Calu3 (cell line): Measurements from ENCODE around the gene CPT1C. TPM values are rescaled to one million over a fixed set of nuclear protein-coding genes. Genes with fewer than 3 reads are reported as not detected.

Experiments used
- BruUV-seq: library from RNA; stranded (reverse); fragments of 400-500 nt; replicated peaks from 2 replicates; lab custom pipeline; 2021; lab: Mats Ljungman, UMichigan
- CTCF ChIA-PET: fragments of 300-600 bp; sonication (Branson Sonifier 250); formaldehyde crosslinking; loops from one replicate; lab custom pipeline; 2022; ENCODE audit warnings: antibody characterized with exemption; lab: Charles Lee
- DNase-seq: peaks from one replicate; pipeline ENCODE4 v3.0.0; 2022
- H3K27ac Mint-ChIP-seq: one replicate; pipeline ENCODE4 v1.8.0; 2022; ENCODE audit warnings: mixed read lengths; ENCODE audit not compliant: unreplicated experiment
- H3K27me3 Mint-ChIP-seq: one replicate; pipeline ENCODE4 v1.8.0; 2022; ENCODE audit warnings: mixed read lengths; ENCODE audit not compliant: unreplicated experiment
- H3K36me3 Mint-ChIP-seq: one replicate; pipeline ENCODE4 v1.8.0; 2022; ENCODE audit warnings: mild to moderate bottlenecking, moderate library complexity, mixed read lengths; ENCODE audit not compliant: insufficient read depth, unreplicated experiment
- H3K4me1 Mint-ChIP-seq: one replicate; pipeline ENCODE4 v1.8.0; 2022; ENCODE audit warnings: mild to moderate bottlenecking, low read depth, mixed read lengths; ENCODE audit not compliant: unreplicated experiment
- H3K4me3 Mint-ChIP-seq: one replicate; pipeline ENCODE4 v1.8.0; 2022; ENCODE audit warnings: mild to moderate bottlenecking, low read depth, moderate library complexity, mixed read lengths; ENCODE audit not compliant: unreplicated experiment
- H3K9me3 Mint-ChIP-seq: one replicate; pipeline ENCODE4 v1.8.0; 2022; ENCODE audit warnings: low read depth, mixed read lengths; ENCODE audit not compliant: unreplicated experiment
- CTCF ChIP-seq: fragments of 200-600 bp; IDR thresholded peaks from one replicate; pipeline ENCODE4 v1.8.0; 2022; ENCODE audit warnings: antibody characterized with exemption; ENCODE audit not compliant: unreplicated experiment
- intact Hi-C: fragments of 100-400 bp; cut with micrococcal nuclease; formaldehyde crosslinking; loops from one replicate; pipeline ENCODE4 v1.10.0; 2022; ENCODE audit not compliant: unreplicated experiment
- total RNA-seq: library from RNA; stranded (reverse); gene quantifications from 2 replicates; pipeline ENCODE4 v1.2.3, GENCODE V29; 2022

Gene CPT1C
- total RNA-seq, 1 experiment from 2014 or later = 0.57 TPM

GRCh38 chr19:49655570-49656455, 35.1 kb upstream of the CPT1C start:
- Mint-ChIP-seq H3K9me3 (no peaks in the 10 kb centered on the region), H3K4me3 (no peak overlapping the region), H3K4me1 (no peaks in the 10 kb centered on the region), H3K27ac (no peak overlapping the region), H3K36me3 (peaks cover 90% of the 10 kb centered on the region), H3K27me3 (no peaks in the 10 kb centered on the region)
- DNase-seq = no peak
- no TSS peak for BruUV-seq
- TF ChIP-seq CTCF = no peak
- intact Hi-C loops = no loop called here
- CTCF ChIA-PET = interaction anchor here (0.5 to 0.7 kb wide), 2 partner anchors 9 to 110 kb away, joined by 4 to 7 read pairs; no protein-coding TSS in a partner anchor

GRCh38 chr19:49656456-49657109, 34.3 kb upstream of the CPT1C start:
- no peak for TF ChIP-seq CTCF
- Mint-ChIP-seq H3K9me3 (no peaks in the 10 kb centered on the region), H3K36me3 (peaks cover 90% of the 10 kb centered on the region), H3K4me3 (no peak overlapping the region), H3K27ac (no peak overlapping the region), H3K4me1 (no peaks in the 10 kb centered on the region), H3K27me3 (no peaks in the 10 kb centered on the region)
- intact Hi-C loops = no loop called here
- no peak for DNase-seq
- BruUV-seq = no TSS peak
- CTCF ChIA-PET = no interaction called here

- H3K27me3 Mint-ChIP-seq = no peaks in the 10 kb centered on the region
- BruUV-seq = no TSS peak
- no peaks in the 10 kb centered on the region for H3K4me1 Mint-ChIP-seq
- TF ChIP-seq CTCF = no peak
- intact Hi-C loops = no loop called here
- H3K36me3 Mint-ChIP-seq = peaks cover 94% of the 10 kb centered on the region
- no peaks in the 10 kb centered on the region for H3K9me3 Mint-ChIP-seq
- no peak overlapping the region for H3K4me3 Mint-ChIP-seq
- DNase-seq = no peak
- H3K27ac Mint-ChIP-seq = no peak overlapping the region
- CTCF ChIA-PET = no interaction called here
Observed at GRCh38 chr19:49657493-49658138, 33.3 kb upstream of the CPT1C start.

DNA sequence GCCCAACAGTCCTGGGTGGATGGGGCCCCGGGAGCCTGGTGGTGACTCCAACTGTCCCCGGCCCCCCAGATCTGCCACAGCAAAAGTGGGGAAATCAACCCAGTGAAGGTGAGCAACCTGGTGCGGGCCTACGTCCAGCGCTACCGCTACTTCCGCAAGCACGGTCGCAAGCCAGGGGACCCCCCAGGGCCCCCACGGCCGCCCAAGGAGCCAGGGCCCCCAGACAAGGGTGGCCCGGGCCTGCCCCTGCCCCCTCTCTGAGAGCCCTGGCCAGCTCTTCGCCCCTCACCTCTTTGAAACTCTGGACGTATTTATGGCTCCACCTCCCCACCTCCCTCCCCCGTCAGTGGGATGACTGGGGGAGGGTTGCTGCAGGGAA, 32.8 kb upstream of the CPT1C start:
- TSS peak; percentile 69 for BruUV-seq
- no peaks in the 10 kb centered on the region for H3K4me1 Mint-ChIP-seq
- intact Hi-C loops = no loop called here
- no peak overlapping the region for H3K27ac Mint-ChIP-seq
- H3K9me3 Mint-ChIP-seq = no peaks in the 10 kb centered on the region
- CTCF ChIA-PET = no interaction called here
- H3K36me3 Mint-ChIP-seq = peaks cover 94% of the 10 kb centered on the region
- DNase-seq = no peak
- H3K4me3 Mint-ChIP-seq = no peak overlapping the region
- no peak for TF ChIP-seq CTCF
- no peaks in the 10 kb centered on the region for H3K27me3 Mint-ChIP-seq
